NB4 (cell line): ENCODE data around the gene COPS7B.

Source experiments
- MYC ChIP-seq: IDR thresholded peaks from 2 replicates; pipeline ENCODE4 v1.6.1; 2011; ENCODE audit warnings: low read depth, low read length
- POLR2A ChIP-seq: IDR thresholded peaks from 2 replicates; pipeline ENCODE4 v1.6.1; 2011; ENCODE audit warnings: mild to moderate bottlenecking; ENCODE audit not compliant: insufficient read length; ENCODE audit errors: extremely low read depth
- TF ChIP-seq, protein P1 (sequence below): IDR thresholded peaks from one replicate; pipeline ENCODE4 v1.5.1; 2012; ENCODE audit warnings: low read depth, low read length
- TF ChIP-seq, protein P2 (sequence below): IDR thresholded peaks from 2 replicates; pipeline ENCODE4 v1.6.1; 2011; ENCODE audit warnings: low read depth, low read length

DNA sequence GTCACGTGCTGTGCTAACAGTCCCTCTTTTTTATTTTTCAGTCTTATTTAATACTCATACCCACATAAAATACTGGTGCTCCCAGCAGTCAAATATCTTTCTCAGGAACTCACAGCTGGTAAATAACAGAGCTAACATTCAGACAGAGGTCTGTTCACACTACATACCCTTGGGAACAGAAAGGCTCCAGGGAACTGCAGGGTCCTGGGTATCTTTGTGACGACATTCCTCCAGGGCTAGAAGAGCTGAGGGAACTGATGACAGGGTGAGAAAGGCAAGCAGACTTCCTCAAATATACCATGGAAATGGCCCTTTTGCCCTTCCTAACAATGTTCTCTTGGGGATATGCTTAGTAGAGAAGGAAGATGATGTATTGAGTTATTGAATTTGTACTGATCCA, 24.5 kb upstream of the COPS7B start:
- TF ChIP-seq, protein P1, sequence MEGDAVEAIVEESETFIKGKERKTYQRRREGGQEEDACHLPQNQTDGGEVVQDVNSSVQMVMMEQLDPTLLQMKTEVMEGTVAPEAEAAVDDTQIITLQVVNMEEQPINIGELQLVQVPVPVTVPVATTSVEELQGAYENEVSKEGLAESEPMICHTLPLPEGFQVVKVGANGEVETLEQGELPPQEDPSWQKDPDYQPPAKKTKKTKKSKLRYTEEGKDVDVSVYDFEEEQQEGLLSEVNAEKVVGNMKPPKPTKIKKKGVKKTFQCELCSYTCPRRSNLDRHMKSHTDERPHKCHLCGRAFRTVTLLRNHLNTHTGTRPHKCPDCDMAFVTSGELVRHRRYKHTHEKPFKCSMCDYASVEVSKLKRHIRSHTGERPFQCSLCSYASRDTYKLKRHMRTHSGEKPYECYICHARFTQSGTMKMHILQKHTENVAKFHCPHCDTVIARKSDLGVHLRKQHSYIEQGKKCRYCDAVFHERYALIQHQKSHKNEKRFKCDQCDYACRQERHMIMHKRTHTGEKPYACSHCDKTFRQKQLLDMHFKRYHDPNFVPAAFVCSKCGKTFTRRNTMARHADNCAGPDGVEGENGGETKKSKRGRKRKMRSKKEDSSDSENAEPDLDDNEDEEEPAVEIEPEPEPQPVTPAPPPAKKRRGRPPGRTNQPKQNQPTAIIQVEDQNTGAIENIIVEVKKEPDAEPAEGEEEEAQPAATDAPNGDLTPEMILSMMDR: no peak
- TF ChIP-seq, protein P2, sequence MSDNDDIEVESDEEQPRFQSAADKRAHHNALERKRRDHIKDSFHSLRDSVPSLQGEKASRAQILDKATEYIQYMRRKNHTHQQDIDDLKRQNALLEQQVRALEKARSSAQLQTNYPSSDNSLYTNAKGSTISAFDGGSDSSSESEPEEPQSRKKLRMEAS: no peak
- TF ChIP-seq POLR2A: no peak
- TF ChIP-seq MYC: no peak
